A549 (cell line): ENCODE data around the gene TREM1. TPM values are rescaled to one million over a fixed set of nuclear protein-coding genes. Genes with fewer than 3 reads are reported as not detected.

ENCODE experiments used
- ATAC-seq, 2 experiments: fragments of 200-7000 bp in 1 of 2; fragments of >200 bp in 1 of 2; cut with Nextera tagmentation in 1 of 2; cut with Tn5 transposase in 1 of 2; 3 replicates each; pipeline versions ENCODE4 v1.8.0 to v1.9.1; 2018 to 2020; ENCODE audit warnings: mild to moderate bottlenecking in 1 of 2, moderate library complexity in 1 of 2
- CTCF ChIA-PET: fragments of 300-600 bp; sonication (Branson Sonifier 250); formaldehyde crosslinking; extraction: SDS; loops from one replicate; lab custom pipeline; 2021; ENCODE audit warnings: antibody characterized with exemption, inconsistent platforms; lab: Yijun Ruan, JAX
- POLR2A ChIA-PET: fragments of 350-600 bp; formaldehyde crosslinking; extraction: SDS; loops from one replicate; lab custom pipeline; 2021; ENCODE audit warnings: antibody characterized with exemption, inconsistent platforms; lab: Yijun Ruan, JAX
- DNase-seq, 2 experiments: peaks; one replicate each; pipeline versions ENCODE4 v3.0.0 to v3.0.0-alpha.2; 2011 to 2016; ENCODE audit warnings: low read depth in 1 of 2, low spot score in 1 of 2
- FAIRE-seq: peaks from 2 replicates; lab custom pipeline; 2011; peaks lifted over from hg19 to GRCh38; lab: Jason Lieb, UNC
- H3K27ac ChIP-seq, 2 experiments: fragments of >200 bp; sonication (Bioruptor Twin); formaldehyde crosslinking; 3 replicates each; pipeline ENCODE4 v1.5.1; 2016 to 2017
- H3K4me1 ChIP-seq: fragments of >200 bp; sonication (Bioruptor Twin); formaldehyde crosslinking; 3 replicates; pipeline ENCODE4 v1.6.1; 2016
- H3K4me2 ChIP-seq: fragments of >200 bp; sonication (Bioruptor Twin); formaldehyde crosslinking; 3 replicates; pipeline ENCODE4 v1.6.1; 2016
- H3K4me3 ChIP-seq: fragments of >200 bp; sonication (Bioruptor Twin); formaldehyde crosslinking; 3 replicates; pipeline ENCODE4 v1.5.1; 2016
- H3K9me3 ChIP-seq: fragments of >200 bp; sonication (Bioruptor Twin); formaldehyde crosslinking; 3 replicates; pipeline ENCODE4 v1.6.1; 2016
- CHD2 ChIP-seq: fragments of 150-350 bp; IDR thresholded peaks from 2 replicates; pipeline ENCODE4 v1.6.1; 2014; ENCODE audit warnings: low read length; ENCODE audit not compliant: partially characterized antibody
- CHD4 ChIP-seq: fragments of 200-600 bp; sonication (generic); IDR thresholded peaks from 2 replicates; pipeline ENCODE4 v1.6.1; 2016; ENCODE audit warnings: antibody characterized with exemption, mild to moderate bottlenecking, borderline replicate concordance
- EHF ChIP-seq: fragments of 250-450 bp; sonication (Bioruptor Pico); IDR thresholded peaks from 2 replicates; pipeline ENCODE4 v1.5.0; 2020; ENCODE audit warnings: mild to moderate bottlenecking
- FOSL2 ChIP-seq, 2 experiments: fragments of 450-650 bp in 1 of 2; fragments of >200 bp in 1 of 2; sonication (Bioruptor Twin) in 1 of 2; formaldehyde crosslinking; IDR thresholded peaks; 2 replicates each; pipeline versions ENCODE4 v1.5.0 to v1.6.1; 2016 to 2020; ENCODE audit warnings: mild to moderate bottlenecking in 1 of 2, moderate library complexity in 1 of 2
- HDAC2 ChIP-seq: fragments of 200-600 bp; sonication (generic); IDR thresholded peaks from 2 replicates; pipeline ENCODE4 v1.6.1; 2016
- HEYL ChIP-seq: fragments of 250-450 bp; sonication (Bioruptor Pico); IDR thresholded peaks from 2 replicates; pipeline ENCODE4 v1.8.0; 2021; ENCODE audit warnings: mild to moderate bottlenecking, moderate library complexity
- HOXB13 ChIP-seq: fragments of 250-450 bp; sonication (Bioruptor Pico); IDR thresholded peaks from 2 replicates; pipeline ENCODE4 v1.5.0; 2020; ENCODE audit warnings: low read depth, mild to moderate bottlenecking, moderate library complexity
- KDM1A ChIP-seq: fragments of 200-600 bp; sonication (generic); IDR thresholded peaks from 2 replicates; pipeline ENCODE4 v1.6.1; 2016; ENCODE audit warnings: low read depth, mild to moderate bottlenecking
- KDM5A ChIP-seq: fragments of 200-600 bp; sonication (generic); IDR thresholded peaks from 2 replicates; pipeline ENCODE4 v1.6.1; 2016; ENCODE audit warnings: antibody characterized with exemption, mild to moderate bottlenecking
- MAFK ChIP-seq: fragments of 450-650 bp; IDR thresholded peaks from 2 replicates; pipeline ENCODE4 v1.6.1; 2014; ENCODE audit not compliant: partially characterized antibody
- MAZ ChIP-seq: fragments of 150-350 bp; IDR thresholded peaks from 2 replicates; pipeline ENCODE4 v1.6.1; 2014; ENCODE audit warnings: antibody characterized with exemption, low read depth, low read length, borderline replicate concordance
- MYC ChIP-seq: IDR thresholded peaks from 2 replicates; pipeline ENCODE4 v1.6.1; 2012; ENCODE audit warnings: mild to moderate bottlenecking, inconsistent platforms, low read length, improper control_type of control experiment, borderline replicate concordance
- NFE2L2 ChIP-seq: fragments of 150-350 bp; conservative IDR thresholded peaks from 2 replicates; pipeline ENCODE4 v1.6.1; 2014; ENCODE audit warnings: low read length
- NR3C1 ChIP-seq: fragments of >200 bp; sonication (Bioruptor Twin); formaldehyde crosslinking; IDR thresholded peaks from 3 replicates; pipeline ENCODE4 v1.6.1; 2017
- PHF8 ChIP-seq: fragments of 200-600 bp; sonication (generic); IDR thresholded peaks from 2 replicates; pipeline ENCODE4 v1.6.1; 2016; ENCODE audit warnings: low read depth, mild to moderate bottlenecking, antibody characterized with exemption, moderate library complexity, borderline replicate concordance
- RAD21 ChIP-seq, 2 experiments: fragments of >200 bp in 1 of 2; sonication (Bioruptor Twin) in 1 of 2; formaldehyde crosslinking in 1 of 2; IDR thresholded peaks in 1 of 2; conservative IDR thresholded peaks in 1 of 2; 2 replicates in 1 of 2; 3 replicates in 1 of 2; pipeline ENCODE4 v1.6.1; 2012 to 2018; ENCODE audit warnings: inconsistent platforms in 1 of 2
- RARB ChIP-seq: fragments of 250-450 bp; sonication (Bioruptor Pico); IDR thresholded peaks from 2 replicates; pipeline ENCODE4 v1.8.0; 2021; ENCODE audit warnings: mild to moderate bottlenecking, moderate library complexity
- RCOR1 ChIP-seq: fragments of 150-350 bp; IDR thresholded peaks from 2 replicates; pipeline ENCODE4 v1.6.1; 2014; ENCODE audit warnings: antibody characterized with exemption, low read length, low read depth
- RNF2 ChIP-seq: fragments of 200-600 bp; sonication (generic); IDR thresholded peaks from 2 replicates; pipeline ENCODE4 v1.6.1; 2016; ENCODE audit warnings: low read depth, mild to moderate bottlenecking, antibody characterized with exemption, moderate library complexity, borderline replicate concordance
- SMC3 ChIP-seq: fragments of >200 bp; sonication (Bioruptor Twin); formaldehyde crosslinking; IDR thresholded peaks from 3 replicates; pipeline ENCODE4 v1.6.1; 2018; ENCODE audit warnings: inconsistent platforms
- SREBF2 ChIP-seq: fragments of 450-650 bp; IDR thresholded peaks from 2 replicates; pipeline ENCODE4 v1.6.1; 2014; ENCODE audit warnings: mild to moderate bottlenecking, moderate library complexity
- TFCP2L1 ChIP-seq: fragments of 250-450 bp; sonication (Bioruptor Pico); IDR thresholded peaks from 2 replicates; pipeline ENCODE4 v1.5.0; 2021; ENCODE audit warnings: mild to moderate bottlenecking
- ZC3H11A ChIP-seq: fragments of 450-650 bp; IDR thresholded peaks from 2 replicates; pipeline ENCODE4 v1.6.1; 2014; ENCODE audit warnings: antibody characterized with exemption, mild to moderate bottlenecking
- ZFP36 ChIP-seq: fragments of 450-650 bp; IDR thresholded peaks from 2 replicates; pipeline ENCODE4 v1.6.1; 2014; ENCODE audit warnings: borderline replicate concordance; ENCODE audit not compliant: partially characterized antibody
- ZNF302 ChIP-seq: fragments of 250-450 bp; sonication (Bioruptor Pico); IDR thresholded peaks from 2 replicates; pipeline ENCODE4 v1.9.0; 2021; ENCODE audit warnings: inconsistent platforms, mild to moderate bottlenecking, moderate library complexity
- ZSCAN20 ChIP-seq: fragments of 250-450 bp; sonication (Bioruptor Pico); IDR thresholded peaks from 2 replicates; pipeline ENCODE4 v1.8.0; 2022; ENCODE audit warnings: mild to moderate bottlenecking, moderate library complexity
- WGBS: methylation state at CpG from one replicate; pipeline ENCODE4 v1.1.6; 2017; ENCODE audit errors: missing lambda C conversion rate; 5-methylcytosine and 5-hydroxymethylcytosine counted together
- polyA plus RNA-seq, 4 experiments: library from polyadenylated mRNA; depleted of rRNA in 3 of 4; stranded (reverse); fragments of >200 nt; fragmentation: RNase III in 1 of 4; extraction: RNeasy Plus Mini Kit Qiagen cat#74134 plus additional on column Dnase treatment in 1 of 4; gene quantifications; 2 replicates in 3 of 4; 3 replicates in 1 of 4; pipeline ENCODE4 v1.2.3, GENCODE V29; 2011 to 2017
- TF ChIP-seq, protein P1 (sequence below): fragments of 450-650 bp; IDR thresholded peaks from 2 replicates; pipeline ENCODE4 v1.6.1; 2014; ENCODE audit warnings: antibody characterized with exemption
- TF ChIP-seq, protein P2 (sequence below): fragments of >200 bp; sonication (Bioruptor Twin); formaldehyde crosslinking; IDR thresholded peaks from 2 replicates; pipeline ENCODE4 v1.6.1; 2016

Gene TREM1
- polyA plus RNA-seq, 2 of the 4 experiments (the other 2 are of a cell fraction) = not detected

DNA sequence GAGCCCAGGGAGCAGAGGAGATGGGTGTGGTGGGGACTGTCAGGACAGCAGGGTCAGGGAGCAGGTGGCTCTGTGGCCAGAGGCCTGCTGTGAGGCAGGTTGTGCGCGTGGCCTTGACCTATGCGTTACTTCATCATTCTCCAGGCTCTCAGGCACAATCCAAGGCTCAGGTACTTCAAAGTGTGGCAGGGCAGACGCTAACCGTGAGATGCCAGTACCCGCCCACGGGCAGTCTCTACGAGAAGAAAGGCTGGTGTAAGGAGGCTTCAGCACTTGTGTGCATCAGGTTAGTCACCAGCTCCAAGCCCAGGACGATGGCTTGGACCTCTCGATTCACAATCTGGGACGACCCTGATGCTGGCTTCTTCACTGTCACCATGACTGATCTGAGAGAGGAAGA is 49.5 kb upstream of the TREM1 start (continued):
- no peak for TF ChIP-seq ZNF302

DNA sequence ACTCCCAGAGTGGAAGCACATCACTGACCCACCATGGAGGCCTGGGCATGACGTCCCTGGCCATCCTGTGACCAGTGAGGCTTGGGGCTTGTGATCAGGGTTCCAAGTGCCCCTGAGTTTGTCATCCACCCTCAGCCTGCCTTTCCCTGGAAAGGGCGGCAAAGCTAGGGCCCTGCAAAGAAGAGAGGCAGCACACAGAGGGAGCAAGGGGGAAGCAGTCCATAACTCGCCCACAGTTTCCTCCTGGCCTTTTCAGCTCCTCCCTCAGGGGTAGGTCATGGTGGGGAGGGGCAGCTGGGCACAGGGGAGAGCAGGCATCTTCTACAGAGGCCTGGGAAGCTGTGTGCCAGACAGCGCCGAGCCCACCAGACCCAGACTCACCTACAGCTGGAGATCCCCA is 48.8 kb upstream of the TREM1 start, which contains the start of gene NCR2:
TSS of gene NCR2 (plus strand) at position 313 of the 400 bp plus-strand sequence. CDS start 269 bp downstream, outside the sequence.
- DNase-seq (no peak), FAIRE-seq (no peak), ATAC-seq (no peak)
- TF ChIP-seq KDM5A = no peak
- TF ChIP-seq CHD4 = no peak
- TF ChIP-seq MAFK = no peak
- no peak for TF ChIP-seq SREBF2
- TF ChIP-seq HEYL = no peak
- TF ChIP-seq, protein P1, sequence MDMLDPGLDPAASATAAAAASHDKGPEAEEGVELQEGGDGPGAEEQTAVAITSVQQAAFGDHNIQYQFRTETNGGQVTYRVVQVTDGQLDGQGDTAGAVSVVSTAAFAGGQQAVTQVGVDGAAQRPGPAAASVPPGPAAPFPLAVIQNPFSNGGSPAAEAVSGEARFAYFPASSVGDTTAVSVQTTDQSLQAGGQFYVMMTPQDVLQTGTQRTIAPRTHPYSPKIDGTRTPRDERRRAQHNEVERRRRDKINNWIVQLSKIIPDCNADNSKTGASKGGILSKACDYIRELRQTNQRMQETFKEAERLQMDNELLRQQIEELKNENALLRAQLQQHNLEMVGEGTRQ = no peak
- no peak for TF ChIP-seq RCOR1
- TF ChIP-seq FOSL2 (IDR thresholded peaks at IDR 0.05) = no peak
- TF ChIP-seq FOSL2 (CRISPR knock-in tag; IDR thresholded peaks at IDR 0.05) = no peak
- TF ChIP-seq RNF2 = no peak
- no peak for TF ChIP-seq MYC
- no peaks in the 10 kb centered on the region for H3K4me1 ChIP-seq
- no peaks in the 10 kb centered on the region for H3K9me3 ChIP-seq
- WGBS = 63% methylated on average over 5 of the region's 5 CpGs
- no peak within 1 kb of the TSS for H3K27ac ChIP-seq
- POLR2A ChIA-PET = interaction anchor here (0.6 kb wide), 1 partner anchor 453 kb away, joined by 3 read pairs; no protein-coding TSS in a partner anchor
- no peak within 1 kb of the TSS for H3K4me2 ChIP-seq
- H3K4me3 ChIP-seq = no peak within 1 kb of the TSS
- CTCF ChIA-PET = interaction anchor here (5.6 kb wide), 1 partner anchor 14 kb away, joined by 39 read pairs; no protein-coding TSS in a partner anchor

DNA sequence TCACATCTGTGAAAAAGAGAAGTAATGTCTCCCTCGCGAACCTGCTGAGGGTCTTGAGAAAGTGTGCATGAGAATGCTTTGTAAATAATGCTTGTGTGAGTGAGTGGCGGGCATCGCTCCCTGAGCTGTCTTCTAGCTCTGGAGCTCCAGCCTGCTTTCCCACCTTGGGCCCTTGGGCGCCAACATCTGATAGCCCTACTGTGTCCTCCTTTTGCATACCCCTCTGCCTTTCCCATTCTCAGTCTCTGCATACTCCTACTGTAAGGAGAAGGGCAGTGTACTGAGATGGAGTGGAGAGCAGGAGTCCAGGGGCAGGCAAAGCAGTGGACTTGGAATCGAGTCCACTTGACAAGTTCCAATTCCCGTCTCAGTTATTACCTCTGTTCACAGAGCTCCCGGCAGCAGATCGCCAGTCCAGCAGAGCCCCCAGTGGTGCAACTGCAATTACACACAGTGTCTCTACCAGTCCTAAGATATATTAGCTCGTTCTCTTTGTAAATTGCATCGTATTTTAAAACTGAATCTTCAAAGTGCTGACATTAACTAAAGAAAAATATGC is 48.1 kb upstream of the TREM1 start:
- DNase-seq (no peak), ATAC-seq (peak; percentile 75 to 77; a peak in 5 of 6 replicates), FAIRE-seq (no peak)
- H3K27ac ChIP-seq = no peak overlapping the region
- ChIA-PET CTCF (interaction anchor here (2.0 to 5.6 kb wide), 2 partner anchors 13 to 34 kb away, joined by 5 to 39 read pairs; no protein-coding TSS in a partner anchor), POLR2A (interaction anchor here (0.6 kb wide), 1 partner anchor 454 kb away, joined by 3 read pairs; no protein-coding TSS in a partner anchor)
- no peaks in the 10 kb centered on the region for H3K4me1 ChIP-seq
- no peak overlapping the region for H3K4me2 ChIP-seq
- no peaks in the 10 kb centered on the region for H3K9me3 ChIP-seq
- 66% methylated on average over 11 of the region's 11 CpGs for WGBS
- TF ChIP-seq, protein P1 = no peak
- TF ChIP-seq KDM1A = no peak
- TF ChIP-seq RAD21 (conservative IDR thresholded peaks at IDR 0.05 in 1 of 2, IDR thresholded peaks at IDR 0.05 in 1 of 2) = 0 out of 5 replicates have a peak, but pooled peaks of 1 of the 2 experiments have one; percentile 7
- H3K4me3 ChIP-seq = no peak overlapping the region

DNA sequence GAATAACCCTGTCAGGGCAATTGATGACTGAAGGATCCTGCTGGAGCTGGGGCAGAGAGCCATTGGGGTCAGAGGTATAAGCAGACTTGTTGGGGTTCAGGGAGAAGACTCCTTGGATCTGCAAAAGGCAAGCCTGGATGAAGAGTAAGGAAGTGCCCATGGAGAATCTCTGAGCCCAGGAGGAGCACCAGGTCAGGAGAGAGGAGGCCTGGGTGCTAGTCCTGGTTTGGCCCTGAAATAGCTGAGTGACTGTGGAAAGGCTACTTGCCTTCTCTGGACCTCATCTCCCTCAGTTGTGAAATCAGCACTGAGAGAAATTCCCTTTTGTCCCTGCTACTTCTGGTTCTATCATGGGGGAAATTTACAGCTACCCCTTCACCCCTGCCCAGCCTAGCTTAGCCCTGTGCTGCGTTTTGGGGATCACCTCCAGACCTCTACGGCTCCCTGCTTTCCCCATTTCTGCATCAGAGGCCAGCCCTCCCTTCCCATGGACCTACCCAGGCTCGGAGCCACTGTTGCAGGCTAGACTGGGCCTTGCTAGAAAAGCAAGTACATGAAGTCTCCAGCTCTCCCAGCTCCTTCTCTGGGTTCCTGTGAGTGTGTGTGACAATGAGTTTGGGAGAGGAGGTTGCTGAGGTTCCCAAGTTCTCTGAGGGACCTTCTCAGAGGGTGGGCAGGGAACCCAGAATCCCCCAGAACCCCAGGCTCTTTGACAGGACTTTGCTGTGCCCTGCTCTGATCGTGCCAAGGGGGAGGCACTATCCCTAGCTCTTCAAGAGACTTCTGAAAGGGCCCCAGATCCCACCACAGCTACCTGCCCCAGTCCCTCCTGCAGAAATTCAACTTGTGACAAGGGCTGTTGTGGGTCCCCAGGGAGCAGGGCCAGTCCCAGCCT is 46.6 kb upstream of the TREM1 start:
- POLR2A ChIA-PET = no interaction called here
- no peak for DNase-seq
- no peak for TF ChIP-seq MAZ
- TF ChIP-seq ZC3H11A = no peak
- no peak for TF ChIP-seq EHF (CRISPR knock-in tag)
- TF ChIP-seq NR3C1 = no peak
- TF ChIP-seq RARB = no peak
- no peak for TF ChIP-seq HOXB13
- no peak for TF ChIP-seq CHD2
- no peak for TF ChIP-seq PHF8
- TF ChIP-seq SMC3 = no peak
- TF ChIP-seq ZSCAN20 (CRISPR knock-in tag) = no peak
- no peak for TF ChIP-seq HDAC2
- TF ChIP-seq, protein P2, sequence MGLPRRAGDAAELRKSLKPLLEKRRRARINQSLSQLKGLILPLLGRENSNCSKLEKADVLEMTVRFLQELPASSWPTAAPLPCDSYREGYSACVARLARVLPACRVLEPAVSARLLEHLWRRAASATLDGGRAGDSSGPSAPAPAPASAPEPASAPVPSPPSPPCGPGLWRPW = no peak
- no peak for TF ChIP-seq NFE2L2
- TF ChIP-seq TFCP2L1 (CRISPR knock-in tag) = no peak
- TF ChIP-seq ZFP36 = no peak
- H3K9me3 ChIP-seq = no peaks in the 10 kb centered on the region
- no peak for ATAC-seq
- CTCF ChIA-PET = interaction anchor here (0.9 to 5.6 kb wide), 3 partner anchors 12 to 36 kb away, joined by 3 to 39 read pairs (median 5); no protein-coding TSS in a partner anchor
- WGBS = 24% methylated on average over 3 of the region's 4 CpGs
- no peak overlapping the region for H3K4me3 ChIP-seq
- no peak for FAIRE-seq
- no peak overlapping the region for H3K4me2 ChIP-seq
- no peak overlapping the region for H3K27ac ChIP-seq
- H3K4me1 ChIP-seq = no peaks in the 10 kb centered on the region
